Measurements from ENCODE around the gene CAPN14.

DNA sequence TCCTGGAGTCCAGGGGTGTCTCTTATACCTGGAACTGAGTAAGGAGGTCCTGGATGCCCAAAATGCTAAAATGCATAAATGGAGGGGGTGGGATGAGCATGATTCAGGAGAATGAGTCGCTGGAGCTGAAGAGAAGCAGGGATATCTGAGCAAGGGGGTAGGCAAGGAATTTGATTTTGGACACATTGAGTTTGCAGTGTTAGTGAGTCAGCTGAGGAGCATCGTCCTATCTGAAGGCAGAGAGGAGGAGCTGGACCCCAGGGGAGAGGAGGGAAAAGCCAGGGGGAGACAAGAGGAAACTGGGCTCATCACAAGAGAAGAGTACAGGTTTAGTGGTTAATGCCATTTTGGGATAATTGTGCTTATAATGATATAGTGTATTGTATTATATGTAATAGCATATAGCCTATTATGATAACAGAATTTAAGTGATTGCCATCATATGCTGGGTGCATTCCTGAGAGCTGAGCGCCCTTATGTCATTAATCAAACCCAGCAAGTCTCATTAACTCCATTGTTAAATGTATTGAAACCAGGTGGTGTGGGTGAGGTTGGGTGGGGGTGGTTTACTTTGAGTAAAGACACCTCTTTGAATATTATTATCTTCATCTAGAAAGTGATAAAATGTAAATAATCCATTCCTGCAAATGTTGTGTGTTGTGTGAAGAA, 29.0 kb upstream of the CAPN14 start:
- TF ChIP-seq, protein P1, sequence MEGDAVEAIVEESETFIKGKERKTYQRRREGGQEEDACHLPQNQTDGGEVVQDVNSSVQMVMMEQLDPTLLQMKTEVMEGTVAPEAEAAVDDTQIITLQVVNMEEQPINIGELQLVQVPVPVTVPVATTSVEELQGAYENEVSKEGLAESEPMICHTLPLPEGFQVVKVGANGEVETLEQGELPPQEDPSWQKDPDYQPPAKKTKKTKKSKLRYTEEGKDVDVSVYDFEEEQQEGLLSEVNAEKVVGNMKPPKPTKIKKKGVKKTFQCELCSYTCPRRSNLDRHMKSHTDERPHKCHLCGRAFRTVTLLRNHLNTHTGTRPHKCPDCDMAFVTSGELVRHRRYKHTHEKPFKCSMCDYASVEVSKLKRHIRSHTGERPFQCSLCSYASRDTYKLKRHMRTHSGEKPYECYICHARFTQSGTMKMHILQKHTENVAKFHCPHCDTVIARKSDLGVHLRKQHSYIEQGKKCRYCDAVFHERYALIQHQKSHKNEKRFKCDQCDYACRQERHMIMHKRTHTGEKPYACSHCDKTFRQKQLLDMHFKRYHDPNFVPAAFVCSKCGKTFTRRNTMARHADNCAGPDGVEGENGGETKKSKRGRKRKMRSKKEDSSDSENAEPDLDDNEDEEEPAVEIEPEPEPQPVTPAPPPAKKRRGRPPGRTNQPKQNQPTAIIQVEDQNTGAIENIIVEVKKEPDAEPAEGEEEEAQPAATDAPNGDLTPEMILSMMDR (conservative IDR thresholded peaks at IDR 0.05; ENCODE audit: low read depth, low read length), result no peak
- no peak for TF ChIP-seq EZH2phosphoT487 (IDR thresholded peaks at IDR 0.05; ENCODE audit: borderline replicate concordance, low read length)
- no peak for TF ChIP-seq EZH2 (IDR thresholded peaks at IDR 0.05; ENCODE audit: low read length, unreplicated experiment)

Measured in PC-3 (cell line).